H1 (cell line): ENCODE results near the gene TEAD2. TPM values are rescaled to one million over a fixed set of nuclear protein-coding genes. Genes with fewer than 3 reads are reported as not detected.
A peak's percentile ranks its signal among the peaks of the same experiment; 100 is the strongest.

ENCODE experiments used
- CTCF ChIA-PET: fragments of 300-600 bp; sonication (Branson Sonifier 250); formaldehyde crosslinking; loops from one replicate; lab custom pipeline; 2021; ENCODE audit not compliant: partially characterized antibody; lab: Charles Lee
- POLR2A ChIA-PET: fragments of 300-600 bp; sonication (Branson Sonifier 250); formaldehyde crosslinking; loops from one replicate; lab custom pipeline; 2021; ENCODE audit warnings: inconsistent platforms; ENCODE audit not compliant: partially characterized antibody; lab: Charles Lee
- DNase-seq, 2 experiments: peaks; one replicate each; pipeline versions ENCODE4 v3.0.0 to v3.0.0-alpha.2; 2010 to 2022; ENCODE audit warnings: low spot score in 2 of 2, low read depth in 1 of 2, mixed read lengths in 1 of 2
- FAIRE-seq: peaks from 2 replicates; lab custom pipeline; 2011; peaks lifted over from hg19 to GRCh38; lab: Jason Lieb, UNC
- H2AFZ ChIP-seq: 2 replicates; pipeline ENCODE4 v1.8.1; 2012; ENCODE audit warnings: low read length, inconsistent platforms
- H2AK5ac ChIP-seq: 2 replicates; pipeline ENCODE4 v1.6.1; 2013; ENCODE audit warnings: low read depth, low read length
- H2BK120ac ChIP-seq: replicated peaks from 2 replicates; pipeline ENCODE3; 2013; ENCODE audit warnings: low read depth, low read length, inconsistent platforms
- H2BK12ac ChIP-seq: 2 replicates; pipeline ENCODE4 v1.6.1; 2013; ENCODE audit warnings: low read depth, low read length
- H2BK15ac ChIP-seq: 2 replicates; pipeline ENCODE4 v1.6.1; 2013; ENCODE audit warnings: low read length
- H2BK20ac ChIP-seq: 2 replicates; pipeline ENCODE4 v1.6.1; 2013; ENCODE audit warnings: low read length
- H2BK5ac ChIP-seq: 2 replicates; pipeline ENCODE4 v1.6.1; 2013; ENCODE audit warnings: low read depth, low read length
- H3K14ac ChIP-seq: 2 replicates; pipeline ENCODE4 v1.6.1; 2013; ENCODE audit warnings: inconsistent platforms; ENCODE audit not compliant: insufficient read length
- H3K18ac ChIP-seq: 2 replicates; pipeline ENCODE4 v1.6.1; 2013; ENCODE audit warnings: low read length; ENCODE audit errors: extremely low read depth
- H3K23ac ChIP-seq: 2 replicates; pipeline ENCODE4 v1.6.1; 2013; ENCODE audit warnings: inconsistent platforms; ENCODE audit not compliant: insufficient read length
- H3K23me2 ChIP-seq: 2 replicates; pipeline ENCODE4 v1.6.1; 2013; ENCODE audit warnings: low read depth, low read length
- H3K27ac ChIP-seq: 2 replicates; pipeline ENCODE4 v1.6.1; 2011; ENCODE audit warnings: low read depth, low read length, inconsistent platforms
- H3K27me3 ChIP-seq, 4 experiments: replicated peaks in 1 of 4; 1 replicate in 1 of 4; 2 replicates in 3 of 4; pipeline versions ENCODE4 v1.6.1 to v1.8.1; 2011 to 2013; ENCODE audit warnings: low read length in 3 of 4, mild to moderate bottlenecking in 3 of 4, inconsistent platforms in 2 of 4, mixed read lengths in 2 of 4, moderate library complexity in 1 of 4; ENCODE audit not compliant: control insufficient read depth in 3 of 4, insufficient read depth in 3 of 4; ENCODE audit errors: extremely low read depth in 1 of 4
- H3K36me3 ChIP-seq, 4 experiments: 2 replicates each; pipeline versions ENCODE4 v1.6.1 to v1.8.1; 2011 to 2013; ENCODE audit warnings: mild to moderate bottlenecking in 4 of 4, low read length in 3 of 4, moderate library complexity in 2 of 4, control low read depth in 1 of 4, inconsistent platforms in 1 of 4; ENCODE audit not compliant: insufficient read depth in 4 of 4, control insufficient read depth in 2 of 4
- H3K4ac ChIP-seq: replicated peaks from 2 replicates; pipeline ENCODE3; 2013; ENCODE audit warnings: low read length, low read depth, mixed read lengths, inconsistent platforms; ENCODE audit not compliant: insufficient read length
- H3K4me1 ChIP-seq, 4 experiments: replicated peaks in 1 of 4; 1 replicate in 1 of 4; 2 replicates in 3 of 4; pipeline versions ENCODE4 v1.6.1 to v1.8.1; 2011 to 2013; ENCODE audit warnings: low read length in 3 of 4, inconsistent platforms in 2 of 4, mixed read lengths in 1 of 4; ENCODE audit not compliant: insufficient read depth in 4 of 4, control insufficient read depth in 3 of 4
- H3K4me2 ChIP-seq, 2 experiments: 2 replicates each; pipeline versions ENCODE4 v1.6.1 to v1.8.1; 2011 to 2013; ENCODE audit warnings: low read depth in 2 of 2, low read length in 2 of 2, control low read depth in 1 of 2, inconsistent platforms in 1 of 2, mild to moderate bottlenecking in 1 of 2; ENCODE audit not compliant: insufficient read depth in 1 of 2
- H3K4me3 ChIP-seq, 4 experiments: fragments of 200-600, 300-600 bp in 1 of 4; sonication (generic), shearing (Covaris generic), sonication (Bioruptor Twin) in 1 of 4; 2 replicates each; pipeline versions ENCODE4 v1.5.1 to v1.8.1; 2011 to 2016; ENCODE audit warnings: low read length in 4 of 4, low read depth in 3 of 4, control low read depth in 2 of 4, inconsistent platforms in 2 of 4, mild to moderate bottlenecking in 2 of 4, mixed read lengths in 1 of 4, moderate library complexity in 1 of 4; ENCODE audit not compliant: insufficient read depth in 2 of 4; ENCODE audit errors: extremely low read depth in 1 of 4
- H3K56ac ChIP-seq: replicated peaks from 2 replicates; pipeline ENCODE3; 2013; ENCODE audit warnings: low read depth, mild to moderate bottlenecking, mixed read lengths, low read length, inconsistent platforms; ENCODE audit not compliant: insufficient read length
- H3K79me1 ChIP-seq: 2 replicates; pipeline ENCODE4 v1.6.1; 2013; ENCODE audit warnings: low read depth, low read length, control low read depth
- H3K79me2 ChIP-seq, 2 experiments: 2 replicates each; pipeline versions ENCODE4 v1.6.1 to v1.8.1; 2012 to 2013; ENCODE audit warnings: low read length in 2 of 2, mild to moderate bottlenecking in 2 of 2, inconsistent platforms in 1 of 2; ENCODE audit not compliant: insufficient read depth in 2 of 2, control insufficient read depth in 1 of 2
- H3K9ac ChIP-seq, 4 experiments: replicated peaks in 1 of 4; 1 replicate in 1 of 4; 2 replicates in 3 of 4; pipeline versions ENCODE4 v1.6.1 to v1.8.1; 2011 to 2013; ENCODE audit warnings: low read depth in 3 of 4, low read length in 3 of 4, control low read depth in 2 of 4, mild to moderate bottlenecking in 2 of 4, moderate library complexity in 2 of 4, inconsistent platforms in 1 of 4; ENCODE audit errors: extremely low read depth in 1 of 4
- H3K9me3 ChIP-seq, 2 experiments: 2 replicates each; pipeline versions ENCODE4 v1.6.1 to v1.8.1; 2012 to 2013; ENCODE audit warnings: mild to moderate bottlenecking in 2 of 2, moderate library complexity in 2 of 2, control low read depth in 1 of 2, inconsistent platforms in 1 of 2, low read depth in 1 of 2, low read length in 1 of 2, mixed read lengths in 1 of 2; ENCODE audit not compliant: insufficient read depth in 2 of 2
- H4K20me1 ChIP-seq, 2 experiments: replicated peaks in 1 of 2; 2 replicates each; pipeline versions ENCODE3 to v1.8.1; 2011 to 2013; ENCODE audit warnings: inconsistent platforms in 2 of 2, low read length in 2 of 2, mild to moderate bottlenecking in 1 of 2; ENCODE audit not compliant: insufficient read depth in 2 of 2, control insufficient read depth in 1 of 2
- H4K5ac ChIP-seq: 2 replicates; pipeline ENCODE4 v1.6.1; 2013; ENCODE audit warnings: low read length, low read depth, mixed read lengths, inconsistent platforms; ENCODE audit not compliant: insufficient read length
- H4K8ac ChIP-seq: 2 replicates; pipeline ENCODE4 v1.8.0; 2013; ENCODE audit warnings: mild to moderate bottlenecking, moderate library complexity, low read length, inconsistent platforms; ENCODE audit not compliant: insufficient read depth; ENCODE audit errors: extremely low read depth
- H4K91ac ChIP-seq: replicated peaks from 2 replicates; pipeline ENCODE3; 2013; ENCODE audit warnings: low read length, mixed read lengths, inconsistent platforms; ENCODE audit not compliant: insufficient read length
- CEBPB ChIP-seq: IDR thresholded peaks from 2 replicates; pipeline ENCODE4 v1.6.1; 2012; ENCODE audit warnings: low read depth, low read length
- CTCF ChIP-seq, 3 experiments: IDR thresholded peaks; 1 replicate in 2 of 3; 2 replicates in 1 of 3; pipeline versions ENCODE4 v1.5.1 to v1.6.1; 2011; ENCODE audit warnings: low read length in 3 of 3, mild to moderate bottlenecking in 3 of 3, inconsistent platforms in 2 of 3, low read depth in 1 of 3, moderate library complexity in 1 of 3; ENCODE audit not compliant: insufficient read depth in 1 of 3; ENCODE audit errors: control extremely low read depth in 1 of 3
- HDAC2 ChIP-seq, 2 experiments: fragments of 300-600 bp in 1 of 2; sonication (generic) in 1 of 2; IDR thresholded peaks; 2 replicates each; pipeline ENCODE4 v1.6.1; 2011 to 2012; ENCODE audit warnings: low read depth in 2 of 2, low read length in 2 of 2, mild to moderate bottlenecking in 2 of 2, moderate library complexity in 2 of 2, borderline replicate concordance in 1 of 2, inconsistent platforms in 1 of 2
- POLR2A ChIP-seq, 2 experiments: IDR thresholded peaks; 1 replicate in 1 of 2; 2 replicates in 1 of 2; pipeline ENCODE4 v1.6.1; 2011; ENCODE audit warnings: low read depth in 2 of 2, low read length in 2 of 2, mild to moderate bottlenecking in 2 of 2; ENCODE audit errors: control extremely low read depth in 1 of 2
- RBBP5 ChIP-seq: IDR thresholded peaks from 2 replicates; pipeline ENCODE4 v1.7.1; 2012; ENCODE audit warnings: low read depth, mild to moderate bottlenecking, inconsistent platforms, low read length, moderate library complexity, borderline replicate concordance
- WGBS, 2 experiments: shearing (Covaris generic) in 1 of 2; methylation state at CpG; one replicate each; pipeline versions ENCODE4 v1.1.6 to v1.1.7; 2013 to 2015; ENCODE audit warnings: low lambda C conversion rate in 2 of 2, mixed read lengths in 2 of 2, inconsistent platforms in 1 of 2, low coverage in 1 of 2, missing lambda C conversion rate in 1 of 2; ENCODE audit not compliant: insufficient replicate concordance in 2 of 2, insufficient coverage in 1 of 2, insufficient read length in 1 of 2; ENCODE audit errors: extremely low coverage in 1 of 2, missing lambda C conversion rate in 1 of 2; 5-methylcytosine and 5-hydroxymethylcytosine counted together
- polyA plus RNA-seq, 7 experiments: library from polyadenylated mRNA; depleted of rRNA in 3 of 7; stranded (reverse) in 5 of 7; unstranded in 2 of 7; fragments of >200 nt in 5 of 7; fragments of 200-250 nt in 2 of 7; gene quantifications; 1 replicate in 5 of 7; 2 replicates in 1 of 7; 4 replicates in 1 of 7; pipeline versions ENCODE4 v1.2.1 to v1.2.3, GENCODE V29; 2011 to 2013; ENCODE audit warnings: missing spikeins in 2 of 7, mixed read lengths in 2 of 7
- total RNA-seq: library from RNA; stranded (reverse); fragmentation: NEBNext Ultra II Directional; extraction: Animal tissue kit (Norgen Biotek cat#: 25700); gene quantifications from 2 replicates; pipeline ENCODE4 v1.2.1, GENCODE V29; 2021
- TF ChIP-seq, protein P1 (sequence below): IDR thresholded peaks from 2 replicates; pipeline ENCODE4 v1.6.1; 2012; ENCODE audit warnings: inconsistent platforms

TEAD2 gene
- total and polyA plus RNA-seq, 2 of the 8 experiments (the other 6 are each of a cell fraction or from before 2014, with no cell fraction given): 87.6 to 146 TPM

GRCh38 chr19:49403404-49404187 is 41.4 kb upstream of the TEAD2 start:
- Histone ChIP-seq H3K79me1 (no peaks in the 10 kb centered on the region), H3K79me2 (no peaks in the 10 kb centered on the region), H2AK5ac (peak overlapping the region; percentile 13; the same call in 1 of the 2 replicates), H3K56ac (no peak overlapping the region), H3K9me3 (no peaks in the 10 kb centered on the region), H2BK20ac (peak overlapping the region; percentile 91), H3K9ac (no peak overlapping the region), H2BK12ac (peak overlapping the region; percentile 80; the same call in 1 of the 2 replicates), H2BK15ac (peak overlapping the region; percentile 21; the same call in 1 of the 2 replicates), H4K91ac (peak overlapping the region; percentile 94), H3K4ac (peak overlapping the region; percentile 73), H3K18ac (peak overlapping the region; percentile 48), H3K23me2 (no peaks in the 10 kb centered on the region), H2AFZ (no peak overlapping the region), H3K36me3 (no peaks in the 10 kb centered on the region), H3K27me3 (no peaks in the 10 kb centered on the region), H3K4me2 (peak overlapping the region; percentile 26 to 63), H4K20me1 (no peaks in the 10 kb centered on the region), H3K27ac (peak overlapping the region; percentile 69), H2BK5ac (peak overlapping the region; percentile 85; the same call in 1 of the 2 replicates), H4K8ac (peak overlapping the region; percentile 79; the same call in 1 of the 2 replicates), H3K14ac (no peak overlapping the region), H3K4me1 (peaks cover 5 to 28% (median 12%) of the 10 kb centered on the region in 4 experiments), H3K4me3 (peak overlapping the region in 3 of 4 experiments; percentile 12 to 23 (median 17); a peak in 2 of 8 replicates), H4K5ac (peak overlapping the region; percentile 92), H2BK120ac (peak overlapping the region; percentile 69), H3K23ac (no peak overlapping the region)
- ChIA-PET CTCF (interaction anchor here (0.7 to 3.7 kb wide), 10 partner anchors 10 to 41 kb away, joined by 3 to 51 read pairs (median 4); partner anchors contain the start of genes GFY and PTH2), POLR2A (interaction anchor here (0.6 to 4.0 kb wide), 18 partner anchors 9 to 138 kb away, joined by 3 to 38 read pairs (median 4); partner anchors contain the start of genes ALDH16A1, GFY, PTH2 and TEAD2)
- FAIRE-seq: peak; percentile 99
- DNase-seq: peak; percentile 49 to 77
- 31% methylated on average over 7 of the region's 7 CpGs; no CpG with 5 or more reads in 1 of the 2 experiments for WGBS, 2 experiments
- peak; percentile 88; the same call in 1 of the 2 replicates for TF ChIP-seq RBBP5
- TF ChIP-seq HDAC2 (IDR thresholded peaks at IDR 0.05; ENCODE audit: borderline replicate concordance in 1 of 2, low read depth in 2 of 2, low read length in 2 of 2): peak in 1 of 2 experiments; percentile 35; a peak in 1 of 4 replicates
- TF ChIP-seq POLR2A (IDR thresholded peaks at IDR 0.05; ENCODE audit: control extremely low read depth in 1 of 2, low read depth in 2 of 2, low read length in 2 of 2): peak in 1 of 2 experiments; percentile 71; a peak in 2 of 3 replicates
- TF ChIP-seq CTCF (IDR thresholded peaks at IDR 0.05; ENCODE audit: control extremely low read depth in 1 of 3, insufficient read depth in 1 of 3, low read depth in 1 of 3, low read length in 3 of 3): no peak
- TF ChIP-seq, protein P1, sequence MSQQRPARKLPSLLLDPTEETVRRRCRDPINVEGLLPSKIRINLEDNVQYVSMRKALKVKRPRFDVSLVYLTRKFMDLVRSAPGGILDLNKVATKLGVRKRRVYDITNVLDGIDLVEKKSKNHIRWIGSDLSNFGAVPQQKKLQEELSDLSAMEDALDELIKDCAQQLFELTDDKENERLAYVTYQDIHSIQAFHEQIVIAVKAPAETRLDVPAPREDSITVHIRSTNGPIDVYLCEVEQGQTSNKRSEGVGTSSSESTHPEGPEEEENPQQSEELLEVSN: no peak
- TF ChIP-seq CEBPB: no peak
